GM12801 (cell line): ENCODE measurements around the gene LEMD3.

Experiments
- CTCF ChIP-seq: IDR thresholded peaks from one replicate; pipeline ENCODE4 v1.5.1; 2011; ENCODE audit warnings: control low read depth; ENCODE audit not compliant: insufficient read length; ENCODE audit errors: extremely low read depth

The LEMD3 gene

GRCh38 chr12:65269603-65270002 lies 100.2 kb downstream of the LEMD3 start:
- no peak for TF ChIP-seq CTCF

GRCh38 chr12:65274602-65275272 lies 105.4 kb downstream of the LEMD3 start:
- no peak for TF ChIP-seq CTCF

- TF ChIP-seq CTCF, result no peak
Observed at GRCh38 chr12:65275627-65276026, 106.2 kb downstream of the LEMD3 start.

- TF ChIP-seq CTCF, result no peak
Observed at GRCh38 chr12:65276916-65277530, 107.6 kb downstream of the LEMD3 start.

- no peak for TF ChIP-seq CTCF
Observed at GRCh38 chr12:65277994-65278575, 108.7 kb downstream of the LEMD3 start.

- TF ChIP-seq CTCF, result no peak
Observed at GRCh38 chr12:65278576-65279368, 109.4 kb downstream of the LEMD3 start, which contains the start of gene MSRB3. MSRB3 (plus strand) TSS chr12:65278683; CDS start chr12:65308580, 29,897 bp downstream.
